Natural killer cell treated with Interleukin-12 subunit alpha and Interleukin-12 subunit beta and Interleukin-15 and Interleukin-18, amount 100 ng/mL, for 72 hours (primary cell): ENCODE measurements around the gene KCTD7. TPM values are rescaled to one million over a fixed set of nuclear protein-coding genes. Genes with fewer than 3 reads are reported as not detected.
"Not testable (repeated sequence)": the region's sequence is repeated elsewhere in the genome, so short reads cannot be mapped to it uniquely, and the experiment has no call there.

ENCODE experiments used
- ATAC-seq, 2 donors: fragments of 150-1000 bp; cut with Tn5 transposase in 1 of 2; sonication (Bioruptor Pico), chemical (Tn5 transposase) in 1 of 2; 2 replicates each; pipeline ENCODE4 v1.10.0; 2021
- DNase-seq: peaks from one replicate; pipeline ENCODE4 v3.0.0; 2022; ENCODE audit warnings: low spot score
- H3K27ac Mint-ChIP-seq, 2 donors: 1 replicate in 1 of 2; 2 replicates in 1 of 2; pipeline ENCODE4 v1.8.0; 2022; ENCODE audit warnings: mixed read lengths in 2 of 2, mild to moderate bottlenecking in 1 of 2, moderate library complexity in 1 of 2
- H3K27me3 Mint-ChIP-seq, 2 donors: 1 replicate in 1 of 2; 2 replicates in 1 of 2; pipeline ENCODE4 v1.8.0; 2022; ENCODE audit warnings: mixed read lengths in 2 of 2
- H3K36me3 Mint-ChIP-seq: one replicate; pipeline ENCODE4 v1.8.0; 2022; ENCODE audit warnings: mixed read lengths
- H3K4me1 Mint-ChIP-seq, 2 donors: 1 replicate in 1 of 2; 2 replicates in 1 of 2; pipeline ENCODE4 v1.8.0; 2022; ENCODE audit warnings: low read depth in 2 of 2, mixed read lengths in 2 of 2, mild to moderate bottlenecking in 1 of 2
- H3K4me3 Mint-ChIP-seq: one replicate; pipeline ENCODE4 v1.8.0; 2022; ENCODE audit warnings: mixed read lengths
- H3K9me3 Mint-ChIP-seq: 2 replicates; pipeline ENCODE4 v1.8.0; 2022; ENCODE audit warnings: mixed read lengths
- total RNA-seq, 2 donors: library from RNA; stranded (reverse); gene quantifications; one replicate each; pipeline ENCODE4 v1.2.3, GENCODE V29; 2022

KCTD7 gene
- total RNA-seq, 2 donors from 2014 or later: 10.4 to 14.8 TPM

GRCh38 chr7:66669088-66669487, 40.4 kb downstream of the KCTD7 start:
- DNase-seq (no peak), ATAC-seq (no peak)
- no peaks in the 10 kb centered on the region for H3K27me3 Mint-ChIP-seq
- peaks cover 3% of the 10 kb centered on the region in 2 donors for H3K4me1 Mint-ChIP-seq
- no peaks in the 10 kb centered on the region for H3K9me3 Mint-ChIP-seq
- no peak overlapping the region for H3K27ac Mint-ChIP-seq
- no peak overlapping the region for H3K4me3 Mint-ChIP-seq
- H3K36me3 Mint-ChIP-seq: no peaks in the 10 kb centered on the region

- H3K4me3 Mint-ChIP-seq: no peak overlapping the region
- H3K27ac Mint-ChIP-seq: no peak overlapping the region
- peaks cover 3% of the 10 kb centered on the region in 2 donors for H3K4me1 Mint-ChIP-seq
- ATAC-seq: no peak
- no peaks in the 10 kb centered on the region for H3K36me3 Mint-ChIP-seq
- H3K9me3 Mint-ChIP-seq: no peaks in the 10 kb centered on the region
- DNase-seq: no peak
- H3K27me3 Mint-ChIP-seq: no peaks in the 10 kb centered on the region
These were observed 40.8 kb downstream of the KCTD7 start for GRCh38 chr7:66669496-66669895.

GRCh38 chr7:66671034-66671433, 42.4 kb downstream of the KCTD7 start:
- no peaks in the 10 kb centered on the region for H3K27me3 Mint-ChIP-seq
- no peaks in the 10 kb centered on the region for H3K36me3 Mint-ChIP-seq
- peaks cover 3% of the 10 kb centered on the region in 2 donors for H3K4me1 Mint-ChIP-seq
- DNase-seq (no peak), ATAC-seq (no peak)
- no peak overlapping the region for H3K27ac Mint-ChIP-seq
- H3K9me3 Mint-ChIP-seq: no peaks in the 10 kb centered on the region
- no peak overlapping the region for H3K4me3 Mint-ChIP-seq

- H3K4me3 Mint-ChIP-seq, H3K27me3 Mint-ChIP-seq, H3K9me3 Mint-ChIP-seq, ATAC-seq, H3K4me1 Mint-ChIP-seq, DNase-seq, H3K27ac Mint-ChIP-seq, H3K36me3 Mint-ChIP-seq: not testable (repeated sequence)
These were observed 42.8 kb downstream of the KCTD7 start for GRCh38 chr7:66671486-66671885.

GRCh38 chr7:66672432-66673123, 43.9 kb downstream of the KCTD7 start:
- H3K27me3 Mint-ChIP-seq: not testable (repeated sequence)
- peak in 1 of 2 donors; percentile 54 for ATAC-seq

GRCh38 chr7:66673124-66673640, 44.5 kb downstream of the KCTD7 start:
- H3K4me1 Mint-ChIP-seq, DNase-seq: not testable (repeated sequence)
- H3K27ac Mint-ChIP-seq: peak overlapping the region in 1 of 2 donors; percentile 72

More at GRCh38 chr7:66672432-66673123, 43.9 kb downstream of the KCTD7 start:
- not testable (repeated sequence) for DNase-seq, H3K4me1 Mint-ChIP-seq, H3K9me3 Mint-ChIP-seq, H3K36me3 Mint-ChIP-seq, H3K4me3 Mint-ChIP-seq
- H3K27ac Mint-ChIP-seq: peak overlapping the region in 1 of 2 donors; percentile 72

GRCh38 chr7:66679633-66680244, 51.1 kb downstream of the KCTD7 start:
- Mint-ChIP-seq H3K4me3 (no peak overlapping the region), H3K36me3 (no peaks in the 10 kb centered on the region), H3K9me3 (no peaks in the 10 kb centered on the region), H3K4me1 (peaks cover 14 to 18% of the 10 kb centered on the region in 2 donors), H3K27me3 (no peaks in the 10 kb centered on the region), H3K27ac (peak overlapping the region in 1 of 2 donors; percentile 16)
- DNase-seq (no peak), ATAC-seq (no peak)

More at GRCh38 chr7:66673124-66673640, 44.5 kb downstream of the KCTD7 start:
- peak overlapping the region; percentile 45 for H3K4me3 Mint-ChIP-seq
- not testable (repeated sequence) for H3K36me3 Mint-ChIP-seq, H3K9me3 Mint-ChIP-seq, H3K27me3 Mint-ChIP-seq
- ATAC-seq: peak; percentile 61 to 85

GRCh38 chr7:66681491-66682349, 53.0 kb downstream of the KCTD7 start:
- Mint-ChIP-seq H3K9me3 (no peaks in the 10 kb centered on the region), H3K4me1 (peaks cover 18 to 19% of the 10 kb centered on the region in 2 donors), H3K4me3 (peak overlapping the region; percentile 89), H3K27me3 (no peaks in the 10 kb centered on the region), H3K36me3 (no peaks in the 10 kb centered on the region), H3K27ac (peak overlapping the region; percentile 89 to 94)
- DNase-seq (peak; percentile 97), ATAC-seq (peak; percentile 99)

- ATAC-seq (peak; percentile 51 to 59), DNase-seq (no peak)
- Mint-ChIP-seq H3K9me3 (no peaks in the 10 kb centered on the region), H3K36me3 (peaks cover 4% of the 10 kb centered on the region), H3K4me3 (peak overlapping the region; percentile 89), H3K4me1 (peaks cover 18 to 19% of the 10 kb centered on the region in 2 donors), H3K27ac (peak overlapping the region; percentile 89 to 94), H3K27me3 (no peaks in the 10 kb centered on the region)
These were observed 53.8 kb downstream of the KCTD7 start for GRCh38 chr7:66682350-66683093.

- ATAC-seq, H3K9me3 Mint-ChIP-seq, H3K27me3 Mint-ChIP-seq, DNase-seq: not testable (repeated sequence)
- peak overlapping the region in 1 of 2 donors; percentile 6 for H3K27ac Mint-ChIP-seq
- H3K4me1 Mint-ChIP-seq: peaks cover 18 to 19% of the 10 kb centered on the region in 2 donors
- H3K36me3 Mint-ChIP-seq: peaks cover 11% of the 10 kb centered on the region
- H3K4me3 Mint-ChIP-seq: peak overlapping the region; percentile 89
These were observed 54.6 kb downstream of the KCTD7 start for GRCh38 chr7:66683094-66683769.

- no peak overlapping the region for H3K4me3 Mint-ChIP-seq
- H3K4me1 Mint-ChIP-seq: peaks cover 18% of the 10 kb centered on the region in 2 donors
- H3K36me3 Mint-ChIP-seq: peaks cover 13% of the 10 kb centered on the region
- peaks cover 6% of the 10 kb centered on the region for H3K9me3 Mint-ChIP-seq
- no peaks in the 10 kb centered on the region for H3K27me3 Mint-ChIP-seq
- ATAC-seq (no peak), DNase-seq (no peak)
- H3K27ac Mint-ChIP-seq: peak overlapping the region in 1 of 2 donors; percentile 6
These were observed 55.1 kb downstream of the KCTD7 start for GRCh38 chr7:66683770-66684123.

- not testable (repeated sequence) for H3K27ac Mint-ChIP-seq, H3K9me3 Mint-ChIP-seq, H3K4me3 Mint-ChIP-seq, DNase-seq, H3K27me3 Mint-ChIP-seq, ATAC-seq
- Mint-ChIP-seq H3K36me3 (peaks cover 13% of the 10 kb centered on the region), H3K4me1 (peaks cover 13 to 15% of the 10 kb centered on the region in 2 donors)
These were observed 57.0 kb downstream of the KCTD7 start for GRCh38 chr7:66685663-66686062.

- H3K27ac Mint-ChIP-seq: no peak overlapping the region
- H3K9me3 Mint-ChIP-seq: peaks cover 6% of the 10 kb centered on the region
These were observed 58.5 kb downstream of the KCTD7 start for GRCh38 chr7:66687186-66687585.

More at GRCh38 chr7:66687186-66687585, 58.5 kb downstream of the KCTD7 start:
- peaks cover 5 to 13% of the 10 kb centered on the region in 2 donors for H3K4me1 Mint-ChIP-seq
- H3K36me3 Mint-ChIP-seq: peaks cover 13% of the 10 kb centered on the region
- H3K27me3 Mint-ChIP-seq: no peaks in the 10 kb centered on the region
- DNase-seq (no peak), ATAC-seq (no peak)
- H3K4me3 Mint-ChIP-seq: no peak overlapping the region
